Ammon's horn (tissue), 1 donor: ENCODE data around the gene TUB.
A peak's percentile ranks its signal among the peaks of the same experiment; 100 is the strongest.

ENCODE experiments used
- DNase-seq: peaks from one replicate; pipeline ENCODE4 v3.0.0-alpha.2; 2016; ENCODE audit warnings: low spot score

TUB gene

DNA sequence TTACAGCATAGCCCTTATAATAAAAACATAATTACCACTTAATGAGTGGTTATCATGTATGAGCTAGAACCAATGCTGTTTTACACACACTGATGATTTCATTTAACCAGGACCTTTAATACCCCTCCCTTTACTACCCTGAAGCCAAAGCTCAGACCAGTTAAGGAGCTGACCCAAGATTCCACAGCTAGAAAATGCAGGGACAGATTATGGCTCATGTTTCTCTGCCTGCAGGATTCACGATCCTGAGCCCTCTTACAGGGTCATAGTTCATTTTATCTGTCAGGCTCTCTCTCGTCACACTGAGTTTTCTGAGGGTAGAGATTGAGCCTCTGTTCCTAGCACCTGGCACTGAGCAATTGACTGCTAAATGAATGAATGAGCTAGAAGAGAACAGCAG lies 27.4 kb downstream of the TUB start:
- DNase-seq = no peak

DNA sequence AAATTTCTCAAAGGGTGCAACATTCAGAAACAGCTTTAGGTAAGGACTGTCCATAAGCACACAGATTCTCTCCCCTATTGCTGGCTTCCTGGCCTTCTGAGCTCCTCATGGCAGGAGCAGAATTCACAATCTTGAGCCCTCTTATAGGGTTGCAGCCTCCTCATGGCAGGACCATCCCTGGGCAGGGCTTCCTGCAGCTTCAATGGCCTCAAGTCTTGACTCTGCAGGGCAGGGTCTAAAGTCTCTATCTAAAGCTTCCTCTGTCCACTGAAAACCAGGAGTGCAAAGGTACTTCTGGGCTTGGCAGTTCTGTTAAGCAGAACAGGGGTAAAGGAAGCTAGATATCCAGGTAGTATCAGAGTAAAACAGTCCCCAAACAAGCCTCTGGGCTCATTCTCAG lies 28.7 kb downstream of the TUB start:
- DNase-seq = no peak

DNA sequence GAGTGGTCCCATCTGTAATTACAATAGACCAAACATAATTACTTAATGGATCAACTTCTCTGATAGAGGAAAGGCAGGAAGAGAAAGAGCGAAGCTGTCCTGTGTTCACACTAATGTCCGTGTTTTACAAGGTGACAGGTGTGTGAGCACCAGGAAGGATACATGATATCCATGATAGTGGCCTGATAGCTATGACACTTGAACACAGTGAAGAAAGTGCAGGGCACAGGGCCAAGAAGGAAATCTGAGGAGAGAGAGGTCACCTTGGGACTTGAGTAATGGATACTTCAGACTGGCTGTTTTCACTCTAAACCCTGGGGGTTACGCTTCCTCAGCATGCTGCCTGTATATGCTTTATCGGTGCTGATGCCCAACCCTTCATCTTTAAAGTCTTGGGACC lies 29.4 kb downstream of the TUB start:
- DNase-seq = no peak

DNA sequence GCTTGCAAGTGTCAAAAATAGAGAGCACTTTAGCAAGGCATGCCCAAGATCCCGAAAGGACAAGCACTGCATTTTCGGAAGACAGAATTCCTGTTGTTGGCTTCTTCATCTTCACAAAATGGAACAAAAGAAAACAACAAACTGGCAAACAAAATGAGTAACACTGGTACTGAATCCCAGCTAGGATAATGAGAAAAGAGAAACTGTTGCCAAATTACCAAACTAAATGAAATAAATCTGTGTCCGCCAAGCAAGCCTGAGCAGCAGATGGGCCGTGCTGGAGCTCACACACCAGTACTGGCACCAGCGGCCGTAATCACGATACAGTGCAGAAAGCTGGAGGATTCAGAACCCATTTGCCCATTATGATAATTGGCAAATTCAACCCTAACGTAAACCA lies 30.6 kb downstream of the TUB start:
- peak; percentile 74 for DNase-seq

DNA sequence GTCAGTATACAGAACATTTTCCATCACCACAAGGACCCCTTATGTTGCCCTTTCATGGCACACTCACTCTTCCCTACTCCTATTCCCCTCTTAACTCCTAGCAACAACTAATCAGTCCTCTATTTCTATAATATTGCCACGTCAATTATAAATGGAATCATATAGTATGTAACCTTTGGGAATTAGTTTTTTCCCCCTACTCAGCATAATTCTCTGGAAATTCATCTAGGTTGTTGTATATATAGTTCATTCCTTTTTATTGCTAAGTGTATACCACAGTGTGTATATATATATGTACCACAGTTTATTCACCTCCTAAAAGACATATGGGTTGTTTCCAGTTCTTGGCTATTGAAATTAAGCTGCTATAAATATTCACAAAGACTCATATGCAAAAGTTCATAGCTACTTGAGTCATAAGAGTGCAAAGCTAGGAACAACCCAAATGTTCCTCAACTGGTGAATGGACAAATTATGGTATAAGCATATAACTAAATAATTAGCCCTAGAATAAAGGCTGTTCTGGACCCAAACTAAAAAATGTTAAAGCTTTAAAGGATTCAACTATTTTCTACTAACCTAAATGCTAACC lies 41.3 kb downstream of the TUB start:
- DNase-seq = no peak

DNA sequence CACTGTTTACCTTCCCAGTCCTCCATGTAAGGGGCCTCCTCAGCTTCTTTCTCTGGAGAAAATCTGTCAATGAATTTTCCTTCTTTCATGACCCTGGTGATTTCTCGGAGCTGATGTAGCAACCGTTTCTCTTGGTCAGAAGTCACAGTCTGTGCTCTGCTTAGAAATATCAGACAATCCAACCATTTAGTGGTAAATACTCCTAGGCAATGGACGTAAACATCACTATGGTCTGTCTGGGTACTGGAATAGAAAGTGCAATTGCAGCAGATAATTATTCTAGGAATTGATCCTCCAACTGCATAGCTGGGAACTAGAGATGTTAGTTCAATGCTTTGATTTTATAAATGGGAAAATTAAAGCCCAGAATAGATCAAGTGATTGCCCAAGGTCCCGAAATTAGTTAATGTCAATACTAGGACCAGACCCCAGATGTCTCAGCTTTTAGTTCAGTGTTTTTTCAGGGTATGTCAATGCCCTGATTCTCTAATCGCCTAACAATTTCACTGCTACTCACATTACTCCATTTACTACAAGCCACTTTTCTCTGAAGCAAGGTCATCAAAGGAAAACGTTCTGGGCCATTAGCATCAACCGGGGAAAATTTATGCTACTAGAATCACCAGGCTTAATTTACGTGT lies 45.8 kb downstream of the TUB start:
- DNase-seq = no peak

DNA sequence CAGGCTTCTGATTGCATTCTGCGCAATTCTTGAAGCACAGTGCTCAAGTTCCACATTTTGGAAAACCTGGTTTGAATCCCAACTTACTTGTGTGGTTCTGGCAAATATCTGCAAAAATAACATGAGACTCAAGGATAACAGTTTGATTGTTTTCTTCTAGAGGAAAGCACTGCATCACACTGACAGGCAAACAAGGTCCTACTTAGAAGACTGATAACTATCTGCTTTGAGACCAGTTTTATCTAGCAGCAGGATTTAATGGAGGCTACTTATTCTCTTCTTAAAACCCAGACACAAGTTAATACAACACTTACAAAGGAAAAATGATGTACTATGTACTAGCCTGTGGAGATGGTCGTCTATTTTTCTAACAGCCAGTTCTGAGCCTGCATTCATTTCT lies 46.4 kb downstream of the TUB start:
- no peak for DNase-seq

DNA sequence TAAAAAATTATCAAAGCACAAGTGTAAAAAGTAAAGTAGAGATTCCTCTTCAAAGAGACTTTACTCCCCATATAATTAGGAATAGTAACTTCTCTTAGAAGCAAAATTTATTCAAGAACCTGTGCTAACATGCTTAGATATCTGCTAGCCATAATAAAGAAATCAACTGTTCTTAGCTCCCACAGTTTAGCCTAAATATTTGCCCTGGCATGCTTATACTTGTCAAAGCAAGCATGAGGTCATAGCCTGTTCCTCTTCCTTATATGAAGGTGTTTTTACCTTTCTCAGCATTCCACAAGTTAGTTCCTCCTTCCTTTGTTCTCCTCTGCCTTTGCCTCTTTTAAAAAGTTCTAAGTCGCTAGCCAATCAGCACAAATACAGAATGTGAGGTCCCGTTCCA lies 57.5 kb downstream of the TUB start:
- DNase-seq = no peak

DNA sequence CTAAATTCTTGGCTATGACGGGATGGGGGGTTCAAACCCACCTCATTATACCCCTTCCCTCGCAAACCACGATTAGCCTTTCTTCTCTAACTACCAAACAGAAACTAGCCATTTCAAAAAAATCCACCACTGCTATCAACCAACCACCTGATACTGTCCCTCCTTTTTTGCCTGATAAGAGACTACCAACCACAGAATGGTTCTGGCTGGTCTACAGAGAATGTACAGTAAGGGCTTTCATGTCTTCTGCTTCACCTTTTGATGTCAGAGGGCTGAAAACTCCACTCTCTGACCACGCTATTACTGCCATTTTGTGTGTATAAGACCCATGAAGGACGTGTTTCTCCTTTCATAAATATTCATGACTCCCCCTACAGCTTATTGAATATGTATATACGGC lies 68.7 kb downstream of the TUB start:
- no peak for DNase-seq
